HCT116 (cell line): Measurements from ENCODE around the gene TATDN2.

Source experiments
- CTCF ChIP-seq, 3 experiments: fragments of 200-600 bp in 1 of 3; sonication (generic) in 1 of 3; IDR thresholded peaks in 2 of 3; conservative IDR thresholded peaks in 1 of 3; 2 replicates each; pipeline ENCODE4 v1.5.1; 2012 to 2017; ENCODE audit warnings: low read depth in 2 of 3, low read length in 2 of 3, antibody characterized with exemption in 1 of 3, borderline replicate concordance in 1 of 3, control low read depth in 1 of 3, mild to moderate bottlenecking in 1 of 3, mixed read lengths in 1 of 3, mixed run types in 1 of 3, moderate library complexity in 1 of 3; ENCODE audit not compliant: insufficient read depth in 1 of 3
- ELF1 ChIP-seq: IDR thresholded peaks from 2 replicates; pipeline ENCODE4 v1.6.1; 2012; ENCODE audit warnings: low read depth, borderline replicate concordance
- EZH2phosphoT487 ChIP-seq: fragments of 200-600 bp; IDR thresholded peaks from 2 replicates; pipeline ENCODE4 v1.6.1; 2018; ENCODE audit warnings: antibody characterized with exemption, borderline replicate concordance
- RAD21 ChIP-seq: IDR thresholded peaks from 2 replicates; pipeline ENCODE4 v1.6.1; 2012; ENCODE audit warnings: low read depth, mild to moderate bottlenecking
- SP1 ChIP-seq: IDR thresholded peaks from 2 replicates; pipeline ENCODE4 v1.6.1; 2012; ENCODE audit warnings: low read depth

GRCh38 chr3:10248184-10248983 lies at the start of gene TATDN2:
- TF ChIP-seq CTCF (IDR thresholded peaks at IDR 0.05 in 2 of 3, conservative IDR thresholded peaks at IDR 0.05 in 1 of 3; ENCODE audit: borderline replicate concordance in 1 of 3, insufficient read depth in 1 of 3, low read depth in 2 of 3, low read length in 2 of 3) (no peak), ELF1 (no peak), RAD21 (no peak), EZH2phosphoT487 (no peak), SP1 (peak; percentile 87)
